ENCODE results near the gene DRAM2.

Gene DRAM2

DNA sequence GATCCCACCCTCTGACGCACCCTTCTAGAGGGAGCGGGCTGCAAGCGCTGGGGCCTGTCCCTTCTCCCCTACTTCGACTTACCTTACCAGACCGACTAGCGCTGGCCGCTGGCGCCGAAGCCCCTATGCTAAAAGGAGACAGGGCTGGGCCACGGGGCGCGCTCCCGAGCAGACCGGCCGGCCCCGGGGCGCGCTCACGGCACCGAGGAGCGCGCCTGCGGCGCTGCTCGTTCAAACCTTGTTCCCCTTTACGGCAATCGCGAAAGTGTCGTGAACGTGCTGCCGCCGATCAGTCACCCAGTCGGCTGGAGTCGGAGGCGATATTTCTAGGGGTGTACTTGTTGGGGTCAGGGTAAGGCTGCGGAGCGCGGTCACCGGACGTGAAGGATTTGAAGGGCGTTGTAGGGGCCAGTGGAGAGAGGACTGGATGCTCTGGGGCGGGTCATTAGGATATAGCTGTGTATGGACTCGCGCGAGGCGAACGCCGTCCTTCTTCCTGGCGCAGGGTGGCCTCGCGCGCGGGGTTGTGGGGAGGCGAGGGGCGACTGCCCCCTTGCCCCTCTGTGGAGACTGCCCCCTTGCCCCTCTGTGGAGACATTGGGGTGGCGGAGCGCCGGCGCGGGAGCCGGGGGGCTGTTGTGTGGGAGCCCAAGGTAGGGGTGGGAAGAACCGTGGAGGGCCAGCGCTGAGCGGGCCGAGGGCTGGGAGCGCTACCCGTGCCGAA, at the start of gene DRAM2, which contains the start of gene CEPT1:
Gene DRAM2 (minus strand): TSS at position 138 of the 724 bp plus-strand sequence. CDS start 8,539 bp downstream, outside the sequence.
Gene CEPT1 (plus strand): TSS at position 268 of the 724 bp plus-strand sequence. CDS start 7,492 bp downstream, outside the sequence.
- DNase-seq = peak; percentile 92 to 94

DNA sequence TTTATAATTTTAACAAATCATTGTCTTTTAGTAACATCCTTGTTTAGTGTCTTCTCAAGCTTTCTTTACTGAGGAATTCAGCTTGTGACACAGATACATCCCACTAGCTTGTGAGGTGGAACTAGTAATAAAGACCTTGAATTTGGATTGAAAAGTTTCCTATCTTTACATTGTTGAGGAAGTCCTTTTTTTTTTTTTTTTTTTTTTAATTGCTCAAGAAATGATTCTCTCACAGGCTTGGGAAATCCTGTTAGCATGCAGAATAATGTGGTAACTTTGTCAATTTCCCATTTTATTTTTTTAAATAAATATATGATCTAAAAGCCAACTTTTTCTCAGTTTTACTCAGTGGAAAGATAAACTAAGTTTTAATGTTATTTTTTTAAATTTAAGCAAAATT, 44.8 kb upstream of the DRAM2 start:
- DNase-seq = no peak

DNA sequence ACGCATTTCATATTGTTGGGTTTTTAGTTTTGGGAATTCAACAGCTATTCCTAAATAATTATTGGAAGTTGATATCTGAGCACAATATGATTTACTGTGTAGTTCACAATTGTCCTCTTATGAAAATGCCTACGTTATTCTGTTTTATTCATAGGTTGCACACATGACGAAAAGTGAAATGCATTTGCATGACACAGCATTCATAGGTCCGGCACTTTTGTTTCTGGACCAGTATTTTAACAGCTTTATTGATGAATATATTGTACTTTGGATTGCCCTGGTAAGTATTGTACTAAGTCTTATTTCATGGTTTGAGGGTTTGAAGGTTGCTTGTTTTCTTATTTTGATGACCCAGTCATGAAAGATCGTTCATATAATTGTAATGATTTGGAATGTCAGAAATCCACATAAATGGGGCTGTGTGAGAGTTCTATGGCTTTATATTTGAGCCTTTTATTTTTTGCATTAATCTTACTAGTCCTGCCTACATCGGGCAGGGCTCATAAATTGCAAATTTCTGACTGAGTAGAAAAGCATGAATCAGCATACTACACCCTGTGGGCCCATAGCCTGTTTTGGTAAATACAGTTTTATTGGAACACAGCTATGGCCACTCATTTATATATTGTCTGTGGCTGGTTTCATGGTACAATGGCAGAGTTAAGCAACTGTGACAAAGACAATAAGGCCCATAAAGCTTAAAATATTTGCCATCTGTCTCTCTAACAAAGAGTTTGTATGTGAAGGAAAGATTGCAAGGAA, 43.6 kb upstream of the DRAM2 start:
- no peak for DNase-seq

DNA sequence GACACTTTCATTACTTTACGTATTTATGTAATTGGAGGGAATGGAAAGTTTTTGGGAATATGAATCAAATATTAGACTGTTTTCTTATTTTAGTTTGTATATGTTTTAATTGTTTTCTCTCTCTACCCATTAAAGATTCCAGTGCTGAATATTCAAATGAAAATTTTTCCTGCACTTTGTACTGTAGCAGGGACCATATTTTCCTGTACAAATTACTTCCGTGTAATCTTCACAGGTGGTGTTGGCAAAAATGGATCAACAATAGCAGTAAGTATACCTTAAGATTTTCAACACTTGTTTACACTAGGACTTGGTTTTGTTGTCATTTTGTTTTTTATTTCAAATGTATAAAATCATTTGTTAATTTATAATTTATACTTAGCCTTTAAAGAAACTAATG, 42.2 kb upstream of the DRAM2 start:
- no peak for DNase-seq

DNA sequence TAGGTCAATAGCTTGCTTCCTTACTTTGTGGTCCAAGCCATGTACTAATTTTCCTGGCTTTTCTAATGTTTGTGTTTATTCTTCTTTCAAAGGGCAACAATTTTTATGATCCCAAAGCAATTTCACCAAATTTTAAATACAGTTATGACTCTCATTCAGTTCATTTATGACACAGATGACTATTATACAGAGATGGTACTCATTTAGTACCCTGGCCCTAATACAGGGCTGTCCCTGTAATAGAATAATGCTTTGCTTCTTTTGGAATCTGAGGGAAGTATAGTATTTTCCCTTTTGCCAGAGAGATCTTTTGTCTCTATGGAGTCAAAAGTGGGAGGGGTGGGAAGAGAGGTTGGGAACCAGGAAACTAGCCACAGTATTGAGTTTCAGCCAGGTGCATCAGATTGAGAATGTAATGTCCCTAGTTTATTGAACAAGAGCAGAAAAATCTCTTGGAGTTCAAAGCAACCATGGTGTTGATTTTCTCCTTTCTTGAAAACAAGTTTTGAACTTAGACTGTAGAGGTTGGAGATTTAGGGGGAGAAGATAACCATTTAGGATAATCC, 40.2 kb upstream of the DRAM2 start:
- no peak for DNase-seq

DNA sequence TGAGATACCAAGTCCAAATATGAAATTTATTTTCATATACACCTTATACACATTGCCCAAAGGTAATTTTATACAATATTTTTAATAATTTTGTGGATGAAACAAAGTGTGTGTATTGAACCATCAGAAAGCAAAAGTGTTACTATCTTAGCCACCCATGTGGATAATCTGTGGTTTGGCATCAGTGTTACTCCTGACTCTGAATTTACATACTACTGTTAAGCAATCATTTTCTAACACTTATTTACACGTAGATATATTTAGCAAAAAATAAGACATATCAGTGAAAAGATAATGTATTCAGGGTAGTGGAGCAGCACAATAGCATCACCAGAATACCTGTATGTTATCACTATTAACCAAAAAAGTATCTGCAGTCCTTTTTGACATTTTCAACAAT, 36.8 kb upstream of the DRAM2 start:
- DNase-seq = no peak

DNA sequence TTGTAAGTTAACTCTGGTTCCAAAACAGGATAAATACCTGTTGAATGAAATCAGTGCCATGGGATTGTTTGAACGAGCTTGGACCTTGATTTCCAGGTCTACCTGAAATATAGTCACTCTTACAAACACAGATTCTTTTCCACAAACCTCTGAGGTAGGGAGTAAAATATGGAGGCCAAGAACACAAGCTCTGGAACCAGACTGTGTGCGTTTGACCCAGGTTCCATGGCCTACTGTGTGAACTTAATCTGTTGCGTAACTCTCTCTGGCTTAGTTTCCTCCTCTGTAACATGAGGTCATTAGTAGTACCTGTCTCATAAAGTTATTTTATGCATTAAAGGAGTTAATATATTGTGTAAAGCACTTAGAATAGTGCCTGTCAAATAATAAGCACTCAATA, 35.5 kb upstream of the DRAM2 start:
- DNase-seq = no peak

DNA sequence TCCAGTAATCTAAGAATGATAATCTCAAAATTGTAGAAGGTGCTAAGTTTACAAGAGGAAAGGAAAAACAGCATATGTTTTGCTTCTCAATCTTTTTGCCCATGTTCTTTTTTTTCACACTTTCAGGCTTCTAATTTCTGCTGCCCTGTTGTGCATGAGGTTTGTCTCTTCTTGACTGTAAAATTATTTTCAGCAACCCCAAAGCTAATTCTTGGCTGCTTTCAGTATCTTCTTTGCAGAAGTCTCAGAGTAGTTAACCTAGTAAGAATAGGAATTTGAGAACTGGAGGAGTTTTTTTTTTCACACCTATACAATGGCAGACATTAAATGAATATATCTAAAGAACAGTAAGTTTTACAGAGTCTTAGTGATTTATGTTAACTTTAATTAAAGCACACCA, 34.2 kb upstream of the DRAM2 start:
- no peak for DNase-seq

DNA sequence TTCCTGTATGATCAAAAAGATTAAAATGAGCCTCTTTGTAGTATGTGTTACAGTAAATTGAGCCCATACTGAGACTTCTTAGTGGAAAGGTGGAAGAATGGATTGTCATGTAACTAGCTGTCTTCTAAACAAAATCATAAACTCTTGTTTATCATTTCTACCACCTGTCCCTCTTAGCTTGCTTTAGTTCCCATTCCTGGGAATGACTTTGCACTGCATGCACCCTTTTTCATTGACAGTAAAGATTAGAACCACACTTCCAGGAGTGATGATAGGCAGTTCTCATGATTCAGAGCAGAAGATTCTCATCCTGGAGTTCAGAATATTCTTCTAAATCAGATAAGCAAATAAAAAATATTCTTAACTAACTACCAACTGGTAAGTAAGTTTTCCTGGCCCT, 32.6 kb upstream of the DRAM2 start:
- no peak for DNase-seq

DNA sequence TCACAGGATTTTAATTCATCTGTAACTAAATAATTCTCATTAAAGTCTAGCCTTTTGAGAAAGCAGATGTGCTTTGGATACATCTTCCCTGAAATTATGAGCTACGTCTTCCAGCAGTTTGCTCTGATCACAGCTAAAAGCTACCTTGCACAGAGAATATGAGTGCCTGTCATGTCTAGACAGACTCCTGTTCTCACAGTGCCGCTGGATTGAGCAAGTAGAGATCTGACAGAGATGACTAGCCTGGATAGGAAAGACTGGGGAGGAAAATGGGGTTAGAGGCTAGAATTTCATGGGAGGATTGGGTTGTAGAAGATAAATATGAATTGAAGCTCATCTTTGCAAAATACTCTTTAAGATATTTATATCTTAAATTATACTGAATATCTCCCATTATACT, 24.3 kb upstream of the DRAM2 start:
- DNase-seq = no peak

DNA sequence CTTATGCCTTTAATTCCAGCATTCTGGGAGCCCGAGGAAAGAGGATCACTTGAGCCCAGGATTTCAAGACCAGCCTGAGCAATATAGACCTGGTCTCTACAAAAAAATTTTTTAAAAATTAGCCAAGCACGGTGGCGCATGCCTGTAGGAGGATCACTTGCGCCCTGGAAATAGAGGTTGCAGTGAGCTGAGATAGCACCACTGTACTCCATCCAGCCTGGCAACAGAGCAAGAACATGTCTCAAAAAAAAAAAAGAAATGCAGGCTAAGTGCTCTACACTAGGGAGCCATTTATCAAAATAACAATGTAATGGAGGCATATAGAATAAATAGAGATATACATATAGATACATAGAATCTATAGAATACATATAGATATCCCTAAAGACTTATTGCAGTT, 23.5 kb upstream of the DRAM2 start:
- no peak for DNase-seq

DNA sequence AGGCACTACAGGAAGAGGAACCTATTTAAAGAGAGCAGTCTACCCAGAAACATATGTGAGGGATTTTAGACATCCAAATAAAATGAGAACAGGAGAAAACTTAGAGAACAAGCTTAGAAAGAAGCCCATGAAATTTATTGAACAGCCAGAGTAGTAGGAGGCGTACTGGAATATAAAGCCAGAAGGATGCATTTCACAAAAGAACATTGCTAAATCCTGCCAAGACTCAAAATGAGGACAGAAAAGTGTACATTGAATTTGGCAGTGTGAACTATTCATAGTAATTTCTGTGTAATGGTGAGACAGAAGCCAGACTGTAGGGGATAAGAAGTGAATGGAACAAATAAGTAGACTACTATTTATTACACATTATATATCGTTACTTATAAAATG, 22.6 kb upstream of the DRAM2 start:
- no peak for DNase-seq

DNA sequence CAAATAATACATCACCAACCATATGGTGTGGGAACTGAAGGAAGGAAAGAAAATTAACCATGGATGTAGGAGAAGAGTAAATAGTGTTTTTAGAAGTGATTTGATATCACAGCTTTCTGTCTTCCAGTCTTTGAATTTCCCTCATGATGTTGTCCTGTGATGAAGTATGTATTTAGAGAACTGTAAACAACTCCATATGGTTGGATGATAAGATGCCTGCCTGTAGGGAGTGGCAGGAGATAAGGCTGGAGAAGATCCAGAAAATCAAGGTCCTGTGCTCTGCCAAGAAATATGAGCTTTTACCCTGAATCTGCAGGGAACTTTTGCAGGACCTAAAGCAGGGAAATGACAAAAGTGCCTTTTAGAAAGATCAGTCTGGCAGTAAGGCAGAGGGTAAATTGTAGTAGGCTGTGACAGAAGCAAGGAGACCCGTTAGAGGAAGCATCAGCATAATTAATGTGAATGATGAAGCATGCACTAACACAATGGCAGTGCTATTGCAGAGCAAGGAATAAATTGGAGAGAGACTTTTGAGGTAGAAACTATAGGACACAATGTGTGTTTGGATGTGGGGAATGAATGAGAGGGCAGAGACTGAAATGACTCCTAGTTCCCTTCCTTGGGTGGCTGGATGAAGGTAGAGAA, 22.1 kb upstream of the DRAM2 start:
- DNase-seq = no peak

DNA sequence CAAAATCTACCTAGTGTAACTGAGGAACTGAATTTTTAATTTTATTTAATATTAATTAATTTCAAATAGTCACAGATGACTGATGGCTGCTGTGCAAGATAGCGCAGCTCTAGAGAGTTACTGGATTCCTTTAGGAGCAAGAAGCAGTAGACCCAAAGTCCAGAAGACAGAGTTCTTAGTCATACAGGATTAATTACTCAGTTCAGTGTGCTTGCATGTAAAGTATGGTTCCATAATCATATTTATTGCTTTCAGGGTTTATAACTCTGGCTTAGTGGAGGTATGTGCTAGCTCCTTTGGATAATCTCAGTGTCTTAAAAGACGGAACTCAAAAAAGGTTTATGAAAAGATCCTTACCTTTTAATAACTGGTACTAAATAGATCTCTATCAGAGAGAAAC, 17.5 kb upstream of the DRAM2 start:
- DNase-seq = no peak

DNA sequence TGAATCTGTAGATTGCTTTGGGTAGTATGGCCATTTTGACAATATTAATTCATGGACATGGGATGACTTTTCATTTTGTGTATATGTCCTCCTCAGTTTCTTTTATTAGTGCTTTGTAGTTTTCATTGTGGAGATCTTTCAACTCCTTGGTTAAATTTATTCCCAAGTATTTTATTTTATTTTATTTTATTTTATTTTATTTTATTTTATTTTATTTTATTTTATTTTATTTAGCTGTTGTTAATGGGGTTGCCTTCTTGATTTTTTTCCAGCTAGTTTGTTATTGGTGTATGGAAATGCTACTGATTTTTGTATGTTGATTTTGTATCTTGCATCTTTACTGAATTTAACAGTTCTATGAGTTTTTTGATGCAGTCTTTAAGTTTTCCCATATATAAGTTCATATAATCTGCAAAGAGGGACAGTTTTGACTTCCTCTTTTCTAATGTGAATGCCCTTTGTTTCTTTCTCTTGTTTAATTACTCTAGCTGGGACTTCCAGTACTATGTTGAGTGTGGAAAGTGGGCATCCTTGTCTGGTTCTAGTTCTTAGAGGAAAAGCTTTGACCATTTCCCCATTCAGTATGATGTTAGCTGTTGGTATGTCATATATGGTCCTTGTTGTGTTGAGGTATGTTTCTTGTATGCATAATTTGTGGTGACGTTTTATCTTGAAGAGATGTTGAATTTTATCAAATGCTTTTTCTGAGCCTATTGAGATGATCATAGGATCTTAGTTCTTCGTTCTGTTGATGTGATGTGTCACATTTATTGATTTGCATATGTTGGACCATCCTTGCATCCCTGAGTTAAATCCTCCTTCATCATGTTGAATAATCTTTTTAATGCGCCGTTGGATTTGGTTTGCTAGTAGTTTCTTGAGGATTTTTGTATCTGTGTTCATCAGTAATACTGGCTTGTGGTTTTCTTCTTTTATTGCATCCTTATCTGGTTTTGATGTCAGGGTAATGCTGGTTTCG, 14.4 kb upstream of the DRAM2 start:
- no peak for DNase-seq

DNA sequence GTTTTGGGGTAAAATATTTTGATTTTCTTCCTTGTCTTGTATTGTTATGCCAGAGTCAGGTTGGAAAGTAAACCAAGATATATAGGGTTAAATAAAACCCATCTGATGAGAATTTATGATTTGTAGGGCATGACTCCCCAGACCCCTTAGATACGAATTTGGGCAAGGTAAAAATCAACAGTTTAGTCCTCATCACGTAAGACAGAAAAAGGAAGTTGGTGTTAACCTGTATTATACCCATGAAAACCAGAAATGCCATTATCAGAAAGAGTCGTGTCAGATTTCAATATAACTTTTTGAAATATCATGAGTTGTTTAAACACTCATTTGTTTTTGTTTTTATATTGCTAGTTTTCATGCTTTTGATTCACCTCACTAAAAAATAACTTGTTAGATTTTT, 11.9 kb upstream of the DRAM2 start:
- DNase-seq = no peak

DNA sequence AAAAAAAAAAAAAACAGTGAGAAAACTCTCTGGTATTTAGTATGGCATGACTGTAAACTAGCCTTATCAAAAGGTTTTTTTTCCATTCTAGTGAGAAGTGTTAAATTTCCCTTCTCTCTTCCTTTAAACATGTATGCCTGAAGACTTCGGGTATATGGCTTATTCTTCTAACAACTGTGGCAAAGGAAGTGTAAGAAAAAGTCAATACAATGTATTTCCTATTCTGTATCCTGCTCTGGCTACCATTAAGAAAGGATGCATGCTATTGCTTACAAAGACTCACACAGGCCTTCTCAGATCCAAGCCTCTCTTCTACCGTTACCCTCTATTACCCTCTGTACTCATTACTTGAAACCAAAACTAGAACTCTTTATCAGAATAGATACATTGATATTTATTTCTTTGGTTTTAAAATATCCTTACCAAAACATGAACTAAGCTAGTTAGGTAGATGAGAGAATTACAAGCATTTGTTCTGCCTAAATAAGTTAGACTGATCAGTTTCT, 8.5 kb upstream of the DRAM2 start:
- DNase-seq = no peak

DNA sequence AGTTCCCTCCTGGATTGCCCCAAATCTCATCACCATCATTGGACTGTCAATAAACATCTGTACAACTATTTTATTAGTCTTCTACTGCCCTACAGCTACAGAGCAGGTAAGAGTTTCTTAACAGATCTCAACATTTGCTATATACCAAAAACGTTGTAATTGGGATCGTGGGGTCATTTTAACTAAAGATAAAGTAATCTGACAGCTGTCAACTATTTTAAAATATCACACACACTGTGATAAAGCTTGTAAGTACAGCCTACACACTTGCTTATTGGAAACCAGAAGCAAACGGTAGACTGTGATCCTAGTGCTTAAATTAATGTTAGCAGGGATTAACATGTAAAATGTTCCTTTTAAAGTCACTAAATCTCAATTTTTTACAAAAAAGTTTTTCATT, 8.1 kb upstream of the DRAM2 start:
- DNase-seq = no peak

DNA sequence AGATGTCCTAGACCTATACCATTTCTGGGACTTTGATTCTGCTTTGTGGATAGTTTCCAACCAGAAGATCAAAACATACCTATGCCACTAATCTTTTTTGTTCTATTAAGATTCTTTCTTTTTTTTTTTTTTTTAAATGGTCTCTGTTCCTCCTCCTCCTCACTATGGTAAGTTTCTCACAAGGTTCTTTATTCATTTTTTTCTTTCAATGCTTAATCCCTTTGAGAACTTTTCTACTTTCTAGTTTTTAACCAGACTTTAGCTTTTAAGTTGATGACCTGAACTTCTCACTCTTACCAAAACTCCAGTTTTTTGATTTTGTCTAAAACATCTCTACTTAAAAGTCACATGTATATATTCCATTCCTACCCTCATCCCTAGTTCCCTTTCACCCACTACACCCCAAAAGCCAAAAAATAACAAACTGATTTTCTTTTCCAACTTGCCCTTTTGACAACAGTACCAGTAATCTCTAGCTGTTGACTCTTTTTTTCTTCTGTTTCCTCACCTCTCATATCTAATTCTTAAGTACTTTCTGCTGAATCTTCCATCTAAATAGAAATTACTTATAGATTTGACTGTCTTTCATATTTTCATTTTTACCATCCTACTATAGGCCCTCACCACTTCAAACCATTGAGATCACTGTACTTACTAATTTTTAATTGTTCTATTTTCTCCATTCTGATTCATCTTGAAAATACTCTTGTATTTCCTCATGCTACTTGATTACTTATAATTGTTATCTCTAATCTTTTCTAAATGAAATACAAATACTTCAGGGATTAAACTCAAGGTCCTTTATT, 6.3 kb upstream of the DRAM2 start:
- DNase-seq = no peak

DNA sequence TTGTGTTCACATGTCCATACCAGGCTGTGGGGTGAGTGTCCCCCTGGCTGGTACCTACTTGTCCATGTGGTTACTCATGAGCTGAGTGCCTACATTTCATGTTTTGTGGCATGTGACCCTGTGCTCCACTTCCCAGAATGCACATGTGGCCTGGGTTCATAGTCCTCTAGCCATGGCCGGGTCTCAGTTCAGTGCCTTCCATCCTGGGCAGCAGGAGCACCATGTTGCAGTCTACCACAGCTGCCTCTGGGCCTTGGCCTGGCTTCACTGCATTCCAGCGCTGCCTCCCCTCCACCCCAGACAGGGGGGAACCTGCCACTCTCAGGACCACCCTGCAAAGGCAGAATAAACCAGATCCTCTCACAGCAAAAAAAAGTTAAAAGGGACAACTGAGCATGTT, 5.6 kb upstream of the DRAM2 start:
- DNase-seq = no peak

DNA sequence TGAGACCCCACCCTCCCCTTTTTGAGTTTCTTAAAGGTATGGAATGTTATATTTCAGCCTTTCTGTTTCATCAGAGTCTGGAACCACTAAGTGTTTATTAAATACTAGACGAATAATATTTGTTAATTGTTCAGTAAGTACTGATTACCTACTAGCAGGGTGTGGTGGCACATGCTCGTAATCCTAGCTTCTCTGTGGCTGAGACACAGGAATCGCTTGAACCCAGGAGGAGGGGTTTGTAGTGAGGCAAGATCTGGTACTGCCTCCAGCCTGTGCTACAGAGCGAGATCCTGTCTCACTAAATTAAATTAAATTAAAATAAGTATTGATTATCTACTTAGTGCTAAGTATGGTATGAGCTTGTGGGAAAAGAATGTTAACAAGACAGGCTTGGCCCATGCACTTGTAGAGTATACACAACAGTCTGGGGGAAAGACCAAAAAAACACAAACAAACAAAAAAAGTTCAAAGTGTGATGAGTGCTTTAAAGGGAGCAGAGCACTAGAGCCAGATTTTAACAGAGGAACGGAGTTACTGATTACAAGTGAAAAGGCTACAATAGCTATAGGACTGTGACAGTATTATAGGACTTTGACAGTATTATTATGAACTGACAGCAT, 2.6 kb upstream of the DRAM2 start:
- no peak for DNase-seq

Measured in CD4-positive, alpha-beta T cell treated with Interferon alpha-2 for 1 hour (primary cell).